Esophagus mucosa (tissue), 1 donor: ENCODE results near the gene FKBP8. TPM values are rescaled to one million over a fixed set of nuclear protein-coding genes. Genes with fewer than 3 reads are reported as not detected.
A peak's percentile ranks its signal among the peaks of the same experiment; 100 is the strongest.
"Not testable (repeated sequence)": the region's sequence is repeated elsewhere in the genome, so short reads cannot be mapped to it uniquely, and the experiment has no call there.

Source experiments
- ATAC-seq: fragments of 200-7000 bp; cut with Tn5 transposase; one replicate; pipeline ENCODE4 v1.9.1; 2020
- total RNA-seq: library from RNA; stranded (reverse); gene quantifications from one replicate; pipeline ENCODE4 v1.2.4, GENCODE V29; 2023
- donor health status: DM: yes; HTN: yes; CAD: no.

The FKBP8 gene
- total RNA-seq: 125 TPM

DNA sequence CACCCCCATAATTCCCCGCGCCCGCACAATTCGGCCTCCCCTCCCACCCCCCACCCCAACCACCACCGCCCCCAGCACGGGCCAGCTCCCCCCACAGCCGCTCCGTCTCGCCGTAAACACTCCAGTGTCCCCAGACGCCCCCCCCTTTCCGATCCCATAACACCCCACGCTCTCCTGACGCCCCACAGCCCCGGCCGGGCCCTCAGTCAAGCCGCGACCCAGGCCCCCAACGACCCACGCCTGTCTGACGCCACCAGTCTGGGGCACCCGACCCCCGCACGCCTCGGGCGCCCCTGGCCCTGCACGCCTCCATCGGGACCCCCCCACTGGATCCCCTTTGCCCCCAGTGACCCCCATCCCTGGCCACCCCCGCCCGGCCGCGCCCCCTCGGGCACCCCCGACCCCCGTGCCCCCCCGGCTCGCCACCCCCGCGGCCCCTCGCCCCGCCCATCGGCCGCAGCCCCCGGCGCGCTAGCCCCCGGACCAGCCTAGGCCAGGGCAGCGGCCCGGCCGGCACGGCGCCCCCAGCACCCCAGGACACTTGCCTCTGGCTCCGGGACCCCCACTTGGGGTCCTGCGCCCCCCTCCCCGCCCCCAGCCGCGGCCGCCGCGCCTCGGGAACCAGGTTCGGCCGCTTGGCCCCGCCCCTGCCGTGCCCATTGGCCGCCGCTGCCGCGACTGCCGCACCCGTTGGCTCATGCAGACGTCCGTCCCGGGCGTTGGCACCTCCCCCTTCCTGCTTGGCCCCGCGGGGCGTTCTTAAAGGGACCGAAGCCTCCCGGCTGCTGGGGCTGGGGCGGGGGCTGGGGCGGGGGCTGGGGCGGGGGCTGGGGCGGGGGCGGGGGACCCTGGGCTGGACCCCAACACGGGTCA, at the start of gene FKBP8:
TSS of gene FKBP8 (minus strand) at position 633 of the 873 bp plus-strand sequence. CDS start 1,603 bp downstream, outside the sequence.
- ATAC-seq: peak; percentile 94

DNA sequence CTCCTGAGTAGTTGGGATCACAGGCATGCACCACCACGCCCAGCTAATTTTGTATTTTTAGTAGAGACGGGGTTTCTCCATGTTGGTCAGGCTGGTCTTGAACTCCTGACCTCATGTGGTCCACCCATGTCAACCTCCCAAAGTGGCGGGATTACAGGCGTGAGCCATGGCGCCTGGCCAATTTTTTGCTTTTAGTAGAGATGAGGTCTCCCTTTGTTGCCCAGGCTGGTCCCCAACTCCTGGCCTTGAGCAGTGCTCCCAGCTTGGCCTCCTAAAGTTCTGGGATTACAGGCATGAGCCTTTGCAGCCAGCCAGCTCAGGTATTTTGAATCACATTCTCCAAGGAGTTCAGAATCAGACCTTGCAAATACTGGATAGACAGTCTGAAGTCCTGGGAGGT, 49.4 kb upstream of the FKBP8 start:
- not testable (repeated sequence) for ATAC-seq

DNA sequence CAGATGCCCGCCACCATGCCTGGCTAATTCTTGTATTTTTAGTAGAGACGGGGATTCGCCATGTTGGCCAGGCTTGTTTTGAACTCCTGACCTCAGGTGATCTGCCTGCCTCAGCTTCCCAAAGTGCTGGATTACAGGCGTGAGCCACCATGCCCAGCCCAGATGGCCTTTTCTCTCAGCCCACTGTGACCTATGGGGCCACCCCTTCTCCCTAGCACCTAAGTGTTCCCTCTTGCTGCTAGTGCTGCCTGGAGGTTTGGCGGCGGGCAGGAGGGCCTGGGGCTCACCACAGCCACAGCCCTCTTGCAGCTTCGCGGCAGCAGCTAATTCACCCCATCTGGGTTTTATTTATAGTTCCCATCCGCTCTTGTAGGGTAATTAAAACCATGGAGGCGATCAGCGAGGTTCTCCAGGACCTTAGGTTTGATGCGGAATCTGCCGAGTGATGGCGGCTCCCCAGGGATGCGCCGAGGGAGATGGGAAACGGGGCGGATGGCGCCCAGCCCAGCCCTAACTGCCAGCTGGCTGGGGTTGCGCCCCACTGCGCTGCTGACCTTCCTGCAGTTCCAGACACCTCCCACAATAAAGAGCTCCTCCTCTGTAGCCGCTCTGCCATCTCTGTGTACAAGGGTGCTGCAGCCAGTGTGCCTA, 48.5 kb upstream of the FKBP8 start:
- no peak for ATAC-seq

DNA sequence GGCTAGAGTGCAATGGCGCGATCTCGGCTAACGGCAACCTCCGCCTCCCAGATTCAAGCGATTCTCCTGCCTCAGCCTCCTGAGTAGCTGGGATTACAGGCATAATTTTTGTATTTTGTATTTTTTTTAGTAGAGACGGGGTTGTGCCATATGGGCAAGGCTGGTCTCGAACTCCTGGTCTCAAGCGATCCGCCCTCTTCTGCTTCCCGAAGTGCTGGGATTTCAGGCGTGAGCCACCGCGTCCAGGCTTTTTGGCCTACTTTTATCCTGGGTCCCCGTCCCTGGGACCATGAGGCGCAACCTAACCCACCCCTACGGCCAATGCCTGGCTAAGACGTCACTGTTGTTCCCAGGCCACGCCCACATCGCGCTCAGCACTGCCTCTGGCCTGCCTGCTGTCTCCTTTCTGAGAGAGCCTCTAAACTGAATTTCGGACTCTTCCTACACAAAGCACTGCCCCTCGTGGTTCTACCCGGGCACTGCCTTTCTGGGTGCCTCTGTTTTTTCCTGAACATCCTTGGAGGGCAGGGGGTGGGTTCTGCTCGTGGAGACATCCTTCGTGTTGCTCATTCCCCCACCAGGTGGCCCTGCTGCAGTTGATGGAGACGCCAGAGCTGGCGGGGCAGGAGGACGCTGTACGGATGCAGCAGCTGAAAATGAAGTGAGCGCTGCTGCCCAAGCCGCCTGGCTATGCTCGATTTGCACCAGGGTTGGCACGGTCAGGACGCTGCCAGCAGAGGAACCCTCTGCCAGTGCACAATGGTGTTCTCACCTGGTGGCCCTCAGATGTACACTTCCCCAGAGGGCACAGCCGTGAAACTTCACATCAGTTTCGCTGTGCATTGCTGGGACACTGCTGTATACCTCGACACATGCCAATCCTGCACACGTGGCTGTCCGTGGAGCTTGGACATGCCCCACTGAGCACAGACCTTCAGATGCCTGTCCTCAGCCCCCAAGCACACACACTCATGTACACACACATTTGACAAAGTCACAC, 47.2 kb upstream of the FKBP8 start:
- no peak for ATAC-seq

DNA sequence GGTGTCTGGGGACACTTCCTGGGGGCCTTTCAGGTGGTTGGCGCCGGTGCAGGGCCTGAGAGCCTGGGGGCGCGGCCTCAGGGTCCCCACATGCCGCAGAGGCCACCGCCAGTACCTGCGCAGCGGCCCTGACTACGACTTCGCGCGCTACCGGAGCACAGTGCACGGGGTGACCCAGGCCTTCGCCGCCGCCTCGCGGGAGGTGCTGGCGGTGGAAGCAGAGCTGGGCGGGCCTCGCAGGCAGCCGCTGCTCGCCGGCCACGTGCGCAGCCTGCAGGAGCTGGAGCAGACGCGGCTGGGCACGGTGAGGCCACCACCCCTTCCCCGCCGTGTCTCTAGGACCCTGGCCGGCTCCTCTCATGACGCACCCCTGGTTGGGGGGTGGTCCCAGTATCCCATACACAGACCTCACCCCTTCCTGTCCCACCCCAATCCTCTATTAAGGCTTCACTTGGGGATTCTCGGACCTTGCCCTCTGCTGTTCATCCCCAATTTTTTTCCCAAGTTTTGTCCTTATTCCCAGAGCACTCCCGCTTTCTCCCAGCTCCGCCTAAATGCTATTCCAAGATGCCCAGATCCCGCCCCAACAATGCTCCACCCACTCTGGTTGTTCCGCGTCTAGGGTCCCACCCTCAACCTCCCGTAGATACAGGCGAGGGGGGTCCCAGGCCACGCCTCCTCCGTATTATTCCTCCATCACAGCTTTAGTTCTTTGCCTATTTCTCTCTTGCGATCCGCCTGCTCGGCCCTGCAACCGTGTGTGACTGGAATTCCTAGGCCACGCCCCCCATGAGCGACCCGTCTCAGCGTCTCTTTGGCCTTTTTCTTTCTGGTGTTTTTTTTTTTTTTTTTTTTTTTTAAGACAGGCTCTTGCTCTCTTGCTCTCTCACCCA, 46.3 kb upstream of the FKBP8 start:
- ATAC-seq: peak; percentile 76

DNA sequence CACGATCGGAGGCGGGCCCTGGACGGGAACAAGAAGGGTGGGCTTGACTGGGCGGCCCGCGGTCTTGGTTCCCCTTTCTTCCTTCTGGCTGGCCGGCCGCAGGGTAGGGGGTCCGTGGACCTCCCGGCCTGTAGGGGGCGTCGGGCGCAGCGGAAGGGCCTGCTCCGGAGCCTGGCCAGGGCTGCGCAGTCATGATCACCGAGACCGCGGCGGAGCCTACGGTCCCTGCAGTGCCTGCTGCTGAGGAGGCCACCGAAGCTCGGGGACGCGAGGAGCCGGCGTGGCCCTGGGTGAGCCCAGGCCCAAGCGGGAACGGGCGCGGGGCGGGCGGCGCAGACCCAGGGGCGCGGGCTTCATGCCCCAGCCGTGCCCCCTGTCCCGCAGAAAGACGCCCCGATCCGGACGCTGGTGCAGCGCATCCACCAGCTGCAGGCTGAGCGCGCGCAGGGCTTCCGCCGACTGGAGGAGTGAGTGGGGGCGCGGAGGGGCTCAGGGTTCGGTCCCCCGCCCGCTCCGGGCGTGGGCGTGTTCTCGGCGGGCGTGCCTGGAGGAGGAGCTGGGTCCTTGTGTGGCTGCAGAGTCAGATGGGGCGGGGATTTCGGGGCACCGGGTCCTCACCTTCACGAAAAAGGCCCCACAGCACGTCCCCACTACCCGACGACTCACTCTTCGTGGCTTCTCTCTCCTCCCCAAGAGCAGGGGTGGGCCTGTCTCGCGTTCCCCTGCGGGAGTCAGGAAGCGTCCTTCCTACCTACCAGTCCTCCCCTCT, 45.4 kb upstream of the FKBP8 start, which contains the start of gene REX1BD:
TSS of gene REX1BD (plus strand) at position 188 of the 769 bp plus-strand sequence. CDS start at position 192, 4 bp downstream.
- ATAC-seq: peak; percentile 79

DNA sequence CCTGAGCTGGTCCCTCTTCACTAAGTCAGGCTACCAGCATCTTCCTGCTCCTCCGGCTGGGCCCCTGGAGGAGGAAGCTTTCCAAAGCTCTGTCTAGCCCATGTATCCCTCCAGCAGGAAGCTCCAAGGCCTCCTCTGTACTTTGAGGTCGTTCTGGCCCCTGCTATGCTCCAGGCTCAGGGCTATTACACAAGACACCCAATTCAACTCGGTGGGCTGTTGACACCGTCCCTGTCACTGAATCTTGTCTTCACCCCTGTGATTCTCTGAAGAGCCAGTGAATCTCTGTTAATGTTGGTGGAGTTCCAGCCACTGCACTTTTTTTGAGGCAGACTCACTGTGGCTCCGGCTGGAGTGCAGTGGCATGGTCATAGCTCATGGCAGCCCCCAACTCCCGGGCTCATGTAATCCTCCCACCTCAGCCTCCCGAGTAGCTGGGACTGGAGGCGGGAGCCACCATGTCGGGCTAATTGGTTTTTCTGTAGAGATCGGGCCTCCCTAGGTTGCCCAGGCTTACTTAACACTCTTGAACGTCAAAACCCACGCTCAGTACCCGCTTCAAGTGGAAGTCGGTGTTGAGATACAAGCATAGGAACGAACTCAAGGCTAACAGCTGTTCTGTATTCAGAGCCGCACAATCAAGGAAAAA, 44.7 kb upstream of the FKBP8 start:
- ATAC-seq: no peak

DNA sequence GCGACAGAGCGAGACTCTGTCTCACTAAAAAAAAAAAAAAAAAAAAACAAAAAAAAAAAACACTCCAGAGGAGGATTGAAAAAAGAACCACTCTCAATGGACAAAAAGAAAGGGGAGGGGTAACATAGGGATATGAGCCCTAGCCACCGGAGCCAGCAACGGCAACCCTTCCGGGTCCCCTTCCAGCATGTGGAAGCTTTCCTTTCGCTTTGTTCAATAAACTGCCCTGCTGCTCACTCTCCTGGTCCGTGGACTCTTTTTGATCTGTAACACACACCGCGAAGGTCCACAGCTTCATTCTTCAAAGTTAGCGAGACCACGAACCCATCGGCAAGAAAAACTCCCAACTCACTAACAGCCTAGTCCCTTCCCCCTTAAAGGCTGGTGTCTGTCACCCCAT, 44.2 kb upstream of the FKBP8 start:
- no peak for ATAC-seq

DNA sequence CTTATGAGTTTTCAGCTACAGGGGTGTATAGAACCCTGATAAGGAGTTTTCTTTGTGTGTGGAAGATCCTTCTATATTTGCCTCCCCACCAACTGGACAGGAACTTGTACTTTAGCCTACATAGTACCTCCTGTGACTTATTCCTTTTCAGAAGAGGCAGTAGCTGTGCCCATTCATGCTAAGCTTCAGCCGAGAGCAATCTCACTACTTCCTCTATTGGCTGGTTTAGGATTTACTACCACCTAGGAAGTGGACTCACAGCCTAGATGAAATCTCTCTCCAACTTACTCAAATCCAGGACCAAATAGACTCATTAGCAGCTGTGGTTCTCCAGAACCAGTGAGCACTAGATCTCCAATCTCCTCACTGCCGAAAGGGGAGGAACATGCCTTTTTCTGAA, 42.9 kb upstream of the FKBP8 start:
- ATAC-seq: no peak

DNA sequence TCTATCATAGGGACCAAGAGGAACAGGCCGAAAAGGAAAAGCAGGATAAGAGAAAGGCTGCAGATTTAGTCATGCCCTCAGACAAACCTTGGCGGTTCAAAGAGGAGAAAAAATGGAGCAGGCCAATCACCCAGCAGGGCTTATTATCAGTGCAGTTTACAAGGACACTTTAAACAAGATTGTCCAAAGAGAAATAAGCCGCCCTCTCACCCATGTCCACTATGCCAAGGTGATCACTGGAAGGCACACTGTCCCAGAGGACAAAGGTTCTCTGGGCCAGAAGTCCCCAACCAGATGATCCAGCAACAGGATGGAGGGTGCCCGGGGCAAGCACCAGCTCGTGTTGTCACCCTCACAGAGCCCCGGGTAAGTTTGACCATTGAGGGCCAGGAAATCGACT, 36.9 kb upstream of the FKBP8 start:
- ATAC-seq: no peak

DNA sequence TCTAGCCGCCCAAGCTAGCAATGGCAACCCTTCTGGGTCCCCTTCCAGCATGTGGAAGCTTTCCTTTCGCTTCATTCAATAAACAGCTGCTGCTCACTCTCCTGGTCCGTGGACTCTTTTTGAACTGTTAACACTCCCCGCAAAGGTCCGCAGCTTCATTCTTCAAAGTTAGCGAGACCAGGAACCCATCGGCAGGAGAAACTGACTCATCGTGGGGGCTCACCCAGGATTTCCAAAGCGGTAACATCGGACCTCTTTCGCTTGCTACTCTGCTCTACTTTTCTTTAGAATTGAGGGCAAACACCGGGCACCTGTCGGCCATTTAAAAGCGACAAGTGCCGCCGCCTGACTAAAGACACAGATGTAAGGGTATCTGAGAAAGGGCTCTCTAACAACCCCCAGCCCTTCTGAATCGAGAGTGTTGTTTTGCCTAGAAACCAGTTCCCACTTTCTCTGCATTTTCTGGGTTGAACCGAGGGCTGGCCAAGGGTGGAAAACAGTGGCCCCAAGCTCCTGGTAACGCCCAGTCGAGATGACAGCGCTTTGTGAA, 34.1 kb upstream of the FKBP8 start:
- no peak for ATAC-seq

DNA sequence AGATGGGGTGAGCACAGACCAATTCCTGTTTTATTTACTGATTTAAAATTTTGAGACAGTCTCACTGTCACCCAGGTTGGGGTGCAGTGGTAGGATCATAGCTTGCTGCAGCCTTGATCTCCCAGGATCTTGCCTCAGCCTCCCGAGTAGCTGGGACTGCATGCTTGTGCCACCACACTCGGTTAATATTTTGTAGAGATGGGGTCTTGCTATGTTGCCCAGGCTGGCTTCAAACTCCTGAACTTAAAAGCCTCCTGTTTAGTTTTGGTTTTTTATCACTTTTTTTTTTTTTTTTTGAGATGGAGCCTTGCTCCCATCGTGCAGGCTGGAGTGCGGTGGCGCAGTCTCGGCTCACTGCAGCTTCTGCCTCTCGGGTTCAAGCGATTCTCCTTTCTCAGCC, 33.0 kb upstream of the FKBP8 start:
- ATAC-seq: no peak

DNA sequence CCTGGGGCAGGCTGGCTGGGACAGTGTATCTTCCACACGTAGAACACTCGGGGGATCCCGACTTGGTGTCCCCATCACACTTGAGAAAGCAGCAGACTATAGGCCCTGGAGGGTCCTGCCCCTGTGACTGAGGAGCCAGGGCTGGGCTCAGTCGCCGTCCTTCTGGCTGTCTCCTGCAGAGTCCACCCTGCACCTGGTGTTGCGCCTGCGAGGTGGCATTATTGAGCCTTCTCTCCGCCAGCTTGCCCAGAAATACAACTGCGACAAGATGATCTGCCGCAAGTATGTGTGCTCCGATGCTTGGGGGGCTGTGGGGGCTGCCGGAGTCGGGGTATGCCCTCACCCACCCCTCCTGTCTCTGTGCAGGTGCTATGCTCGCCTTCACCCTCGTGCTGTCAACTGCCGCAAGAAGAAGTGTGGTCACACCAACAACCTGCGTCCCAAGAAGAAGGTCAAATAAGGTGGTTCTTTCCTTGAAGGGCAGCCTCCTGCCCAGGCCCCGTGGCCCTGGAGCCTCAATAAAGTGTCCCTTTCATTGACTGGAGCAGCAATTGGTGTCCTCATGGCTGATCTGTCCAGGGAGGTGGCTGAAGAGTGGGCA, 31.4 kb upstream of the FKBP8 start:
- no peak for ATAC-seq

DNA sequence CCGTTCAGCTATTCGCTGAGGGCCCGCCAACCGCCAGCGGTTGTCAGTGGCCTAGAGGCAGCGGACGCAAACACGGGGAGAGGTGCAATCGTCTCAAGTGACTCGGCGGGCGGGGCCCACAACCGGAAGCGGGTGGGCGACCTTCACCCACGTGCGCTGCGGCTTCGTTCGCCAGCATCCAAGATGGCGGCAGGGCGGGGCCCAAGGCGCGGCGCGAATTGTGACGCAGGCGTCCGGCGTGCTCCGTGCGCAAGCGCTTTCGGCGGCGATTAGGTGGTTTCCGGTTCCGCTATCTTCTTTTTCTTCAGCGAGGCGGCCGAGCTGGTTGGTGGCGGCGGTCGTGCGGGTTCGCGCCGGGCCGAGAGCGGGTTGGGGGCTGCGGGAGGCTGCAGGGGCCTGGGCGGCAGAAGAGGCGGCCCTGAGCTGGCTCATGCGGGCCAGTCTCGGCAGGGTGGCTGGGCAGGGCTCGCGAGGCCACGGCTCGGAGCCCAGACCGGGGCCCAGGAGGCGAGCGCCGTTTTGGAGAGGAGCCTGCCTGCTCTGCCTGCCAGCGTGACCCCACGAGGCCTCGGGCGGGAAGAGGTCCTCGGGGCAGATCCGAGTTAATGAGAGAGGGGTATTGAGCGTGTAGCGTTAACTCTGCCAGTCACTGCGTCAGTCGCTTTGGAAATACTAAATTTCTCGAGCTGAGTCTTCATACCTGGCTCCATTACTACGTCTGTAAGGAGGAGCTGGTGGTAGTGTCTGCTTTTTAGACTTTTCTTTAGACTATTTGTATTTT, 28.4 kb upstream of the FKBP8 start, which contains the start of gene UBA52:
TSS of gene UBA52 (plus strand) at position 294 of the 781 bp plus-strand sequence. CDS start 1,444 bp downstream, outside the sequence.
- ATAC-seq: peak; percentile 95

DNA sequence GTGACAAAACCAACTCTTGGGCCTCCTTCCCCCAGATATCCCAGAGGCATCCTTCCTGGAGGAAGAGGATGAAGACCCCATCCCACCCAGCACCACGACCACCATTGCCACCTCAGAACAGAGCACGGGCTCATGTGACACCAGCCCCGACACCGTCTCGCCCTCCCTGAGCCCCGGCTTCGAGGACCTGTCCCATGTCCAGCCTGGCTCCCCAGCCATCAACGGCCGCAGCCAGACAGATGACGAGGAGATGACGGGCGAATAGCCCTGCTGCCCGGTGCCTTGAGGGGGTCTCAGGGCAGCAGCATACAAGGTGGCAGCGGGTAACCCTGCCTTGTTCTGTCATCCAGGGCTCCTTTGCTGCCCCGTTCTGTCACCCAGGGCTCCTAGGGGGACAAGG, 25.0 kb upstream of the FKBP8 start:
- no peak for ATAC-seq

DNA sequence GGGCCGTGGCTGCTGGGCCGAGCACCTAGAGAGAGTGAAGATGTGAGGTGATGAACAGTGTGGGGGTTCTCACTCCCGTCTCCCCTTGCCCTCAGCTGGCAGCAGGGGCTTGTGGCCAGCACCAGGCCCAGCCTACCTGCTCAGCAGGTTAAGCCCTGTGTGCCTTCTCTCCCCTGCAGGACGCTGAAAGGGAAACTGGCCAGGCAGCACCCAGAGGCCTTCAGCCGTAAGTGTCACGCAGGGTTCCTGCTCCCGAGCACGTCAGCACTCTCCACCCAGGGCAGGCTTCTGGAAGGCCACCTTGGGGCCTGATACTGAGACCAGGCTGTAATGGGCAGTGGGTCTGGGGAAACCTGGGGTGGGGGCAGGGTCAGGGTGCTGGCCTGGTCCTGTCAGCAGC, 23.6 kb upstream of the FKBP8 start:
- ATAC-seq: no peak

DNA sequence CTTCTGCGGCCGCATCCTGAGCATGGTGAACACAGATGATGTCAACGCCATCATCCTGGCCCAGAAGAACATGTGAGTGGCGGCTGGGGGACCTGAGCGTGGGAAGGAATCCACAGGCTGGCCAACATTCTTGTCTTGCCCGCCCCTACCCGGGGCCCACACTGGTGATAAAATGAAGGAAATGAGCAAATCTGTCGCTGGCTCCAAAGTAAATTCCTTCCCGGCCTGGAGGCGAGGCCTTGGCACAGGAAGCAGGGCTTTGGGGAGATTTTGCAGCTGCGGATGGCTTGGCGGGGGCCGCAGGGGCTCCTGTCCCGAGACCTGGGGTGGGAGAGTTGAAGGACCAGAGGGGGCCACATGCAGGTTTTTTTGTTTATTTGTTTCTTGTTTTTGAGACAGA, 18.7 kb upstream of the FKBP8 start:
- ATAC-seq: no peak

DNA sequence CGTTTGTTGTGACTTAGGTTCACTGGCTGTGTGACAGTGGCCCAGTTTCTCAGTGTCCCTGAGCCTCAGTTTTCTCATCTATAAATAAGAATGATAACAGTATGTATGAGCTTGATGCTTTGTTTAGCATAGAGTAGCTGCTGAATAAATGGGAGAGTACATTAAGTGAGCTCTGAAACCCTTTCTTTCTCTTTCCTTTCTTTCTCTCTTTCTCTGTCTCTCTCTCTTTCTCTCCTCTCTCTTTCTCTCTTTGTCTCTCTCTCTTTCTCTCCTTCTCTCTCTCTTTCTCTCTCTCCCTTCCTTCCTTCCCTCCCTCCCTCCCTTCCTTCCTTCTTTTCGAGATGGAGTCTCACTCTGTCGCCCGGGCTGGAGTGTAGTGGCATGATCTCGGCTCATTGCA, 16.3 kb upstream of the FKBP8 start:
- ATAC-seq: no peak

DNA sequence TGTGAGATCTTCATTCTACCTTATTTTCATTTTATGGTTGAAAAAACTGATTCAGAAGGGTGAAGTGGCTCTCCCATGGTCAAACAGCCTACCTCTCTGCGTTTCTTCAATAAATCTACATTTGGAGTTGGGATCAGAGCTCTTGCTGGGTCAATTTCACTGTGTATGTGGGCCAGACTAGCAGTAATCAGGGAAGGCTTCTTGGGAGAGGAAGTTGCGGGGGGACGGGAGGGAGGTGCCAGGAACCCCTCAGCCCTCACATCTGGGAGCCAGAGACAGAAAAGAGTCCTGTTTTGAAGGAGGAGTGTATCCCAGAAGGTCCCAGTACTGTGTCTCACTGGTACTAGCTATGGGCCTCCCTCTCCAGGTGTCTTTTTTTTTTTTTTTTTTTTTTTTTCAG, 15.2 kb upstream of the FKBP8 start:
- ATAC-seq: no peak
